Endodermal cell (in vitro differentiated cells): ENCODE data around the gene MYOC. TPM values are rescaled to one million over a fixed set of nuclear protein-coding genes. Genes with fewer than 3 reads are reported as not detected.

Experiments
- DNase-seq: peaks from one replicate; pipeline ENCODE4 v3.0.0-alpha.2; 2017
- H3K27ac ChIP-seq: 2 replicates; pipeline ENCODE4 v1.5.1; 2013; ENCODE audit warnings: mild to moderate bottlenecking, low read depth, low read length, moderate library complexity
- H3K27me3 ChIP-seq: 2 replicates; pipeline ENCODE4 v1.6.1; 2013; ENCODE audit warnings: mild to moderate bottlenecking, low read length, moderate library complexity; ENCODE audit not compliant: insufficient read depth, control insufficient read depth, poor library complexity, severe bottlenecking
- H3K36me3 ChIP-seq: 2 replicates; pipeline ENCODE4 v1.7.0; 2013; ENCODE audit warnings: mild to moderate bottlenecking, low read length, moderate library complexity; ENCODE audit not compliant: control insufficient read depth, insufficient read depth
- H3K4me1 ChIP-seq: one replicate; pipeline ENCODE4 v1.7.0; 2013; ENCODE audit warnings: low read length; ENCODE audit not compliant: control insufficient read depth, insufficient read depth
- H3K4me3 ChIP-seq: 2 replicates; pipeline ENCODE4 v1.5.1; 2013; ENCODE audit warnings: mild to moderate bottlenecking, low read length, moderate library complexity
- H3K9ac ChIP-seq: 2 replicates; pipeline ENCODE4 v1.6.1; 2013; ENCODE audit warnings: mild to moderate bottlenecking, low read length, moderate library complexity; ENCODE audit not compliant: poor library complexity, severe bottlenecking; ENCODE audit errors: extremely low read depth
- H3K9me3 ChIP-seq: 2 replicates; pipeline ENCODE4 v1.6.1; 2013; ENCODE audit warnings: mild to moderate bottlenecking, low read length, moderate library complexity; ENCODE audit not compliant: control insufficient read depth
- H3K27ac Mint-ChIP-seq: 2 replicates; pipeline ENCODE4 v1.8.0; 2020; ENCODE audit warnings: mixed read lengths
- H3K27me3 Mint-ChIP-seq: 2 replicates; pipeline ENCODE4 v1.8.0; 2021; ENCODE audit warnings: mild to moderate bottlenecking, mixed read lengths; ENCODE audit not compliant: insufficient read depth
- H3K36me3 Mint-ChIP-seq: 2 replicates; pipeline ENCODE4 v1.8.0; 2020; ENCODE audit warnings: low read depth, mixed read lengths
- H3K4me1 Mint-ChIP-seq: 2 replicates; pipeline ENCODE4 v1.8.0; 2020; ENCODE audit warnings: mixed read lengths
- H3K4me3 Mint-ChIP-seq: 2 replicates; pipeline ENCODE4 v1.8.0; 2020; ENCODE audit warnings: mild to moderate bottlenecking, moderate library complexity, mixed read lengths
- H3K9me3 Mint-ChIP-seq: 2 replicates; pipeline ENCODE4 v1.8.0; 2020; ENCODE audit warnings: mild to moderate bottlenecking, mixed read lengths
- CTCF ChIP-seq: fragments of 200-600 bp; sonication (generic); conservative IDR thresholded peaks from 2 replicates; pipeline ENCODE4 v1.5.0; 2021; ENCODE audit warnings: antibody characterized with exemption, mild to moderate bottlenecking
- WGBS, 2 experiments: methylation state at CpG; one replicate each; pipeline versions ENCODE4 v1.1.5 to v1.1.7; 2013; ENCODE audit warnings: missing lambda C conversion rate in 2 of 2, mixed read lengths in 1 of 2; ENCODE audit not compliant: insufficient coverage in 1 of 2, insufficient read length in 1 of 2; 5-methylcytosine and 5-hydroxymethylcytosine counted together
- total RNA-seq, 2 donors: library from RNA; stranded (reverse); fragmentation: NEBNext Ultra II Directional in 1 of 2; extraction: Animal tissue kit (Norgen Biotek cat#: 25700) in 1 of 2; gene quantifications; 2 replicates in 1 of 2; 3 replicates in 1 of 2; pipeline ENCODE4 v1.2.1, GENCODE V29; 2021

MYOC gene
- total RNA-seq, 2 donors from 2014 or later, result not detected

DNA sequence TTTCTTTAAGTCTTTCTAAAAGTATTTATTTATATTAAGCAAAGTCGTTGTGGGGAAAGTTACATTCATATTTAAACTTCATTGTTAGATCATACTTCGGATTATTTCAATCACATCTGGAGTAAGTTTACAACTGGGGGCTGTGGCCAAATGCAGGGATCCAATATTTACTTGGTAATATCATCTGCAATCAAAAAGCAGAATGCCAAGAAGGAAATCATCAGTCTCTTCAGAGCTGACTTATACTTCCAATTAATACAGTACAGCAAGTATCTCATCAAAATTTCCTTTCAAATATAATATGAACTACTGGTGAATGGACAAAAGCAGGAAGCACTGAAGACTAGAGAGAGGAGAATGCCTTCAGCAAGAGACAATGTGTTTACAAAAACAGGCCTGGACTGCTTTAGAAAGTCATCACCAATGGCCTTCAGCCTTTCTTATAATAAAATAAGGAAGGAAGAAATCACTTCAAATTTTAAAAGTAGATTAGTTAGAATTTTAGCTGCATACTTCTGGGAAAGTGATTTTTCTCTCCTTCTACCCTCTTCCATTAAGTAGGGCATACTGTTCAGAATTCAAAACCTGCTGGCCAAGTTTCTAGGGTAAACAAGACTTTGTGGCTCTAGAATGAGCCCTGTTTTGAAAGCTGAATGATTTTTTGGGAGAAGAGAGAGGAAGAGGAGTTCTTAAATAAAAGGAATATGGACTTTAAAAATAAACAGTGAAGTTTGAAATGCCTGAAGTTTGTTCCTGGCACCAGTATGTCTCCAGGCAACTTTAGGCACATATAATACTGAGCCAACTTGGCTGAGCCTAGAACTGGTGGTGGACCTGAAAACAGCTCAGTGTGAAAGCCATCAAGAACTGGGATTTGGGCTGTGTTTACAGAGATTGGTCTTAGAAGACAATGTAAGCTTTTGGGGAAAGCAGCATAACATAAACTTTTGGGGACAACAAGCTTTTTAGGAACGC lies 22.2 kb upstream of the MYOC start:
- peak; percentile 29 for DNase-seq
- no peaks in the 10 kb centered on the region for H3K9me3 Mint-ChIP-seq
- Histone ChIP-seq H3K9me3 (no peaks in the 10 kb centered on the region), H3K4me3 (no peak overlapping the region), H3K36me3 (no peaks in the 10 kb centered on the region), H3K27ac (no peak overlapping the region), H3K4me1 (no peaks in the 10 kb centered on the region), H3K27me3 (no peaks in the 10 kb centered on the region), H3K9ac (no peak overlapping the region)
- no peaks in the 10 kb centered on the region for H3K4me1 Mint-ChIP-seq
- H3K27me3 Mint-ChIP-seq, result peaks cover 16% of the 10 kb centered on the region
- 83 to 94% methylated on average over 2 to 3 of the region's 3 CpGs for WGBS, 2 experiments
- TF ChIP-seq CTCF, result no peak
- H3K36me3 Mint-ChIP-seq, result no peaks in the 10 kb centered on the region
- H3K27ac Mint-ChIP-seq, result no peak overlapping the region
- no peak overlapping the region for H3K4me3 Mint-ChIP-seq

GRCh38 chr1:171670739-171671138 lies 18.3 kb upstream of the MYOC start:
- H3K4me3 Mint-ChIP-seq, result no peak overlapping the region
- no peaks in the 10 kb centered on the region for H3K9me3 ChIP-seq
- H3K9ac ChIP-seq, result no peak overlapping the region
- H3K27ac ChIP-seq, result no peak overlapping the region
- no peaks in the 10 kb centered on the region for H3K9me3 Mint-ChIP-seq
- no peak for DNase-seq
- peaks cover 49% of the 10 kb centered on the region for H3K27me3 Mint-ChIP-seq
- H3K27ac Mint-ChIP-seq, result no peak overlapping the region
- no peaks in the 10 kb centered on the region for H3K36me3 Mint-ChIP-seq
- 96 to 99% methylated on average over 20 to 28 of the region's 28 CpGs for WGBS, 2 experiments
- H3K4me1 Mint-ChIP-seq, result no peaks in the 10 kb centered on the region
- no peak for TF ChIP-seq CTCF
- H3K4me1 ChIP-seq, result no peaks in the 10 kb centered on the region
- H3K36me3 ChIP-seq, result no peaks in the 10 kb centered on the region
- H3K4me3 ChIP-seq, result no peak overlapping the region
- H3K27me3 ChIP-seq, result peaks cover 14% of the 10 kb centered on the region

DNA sequence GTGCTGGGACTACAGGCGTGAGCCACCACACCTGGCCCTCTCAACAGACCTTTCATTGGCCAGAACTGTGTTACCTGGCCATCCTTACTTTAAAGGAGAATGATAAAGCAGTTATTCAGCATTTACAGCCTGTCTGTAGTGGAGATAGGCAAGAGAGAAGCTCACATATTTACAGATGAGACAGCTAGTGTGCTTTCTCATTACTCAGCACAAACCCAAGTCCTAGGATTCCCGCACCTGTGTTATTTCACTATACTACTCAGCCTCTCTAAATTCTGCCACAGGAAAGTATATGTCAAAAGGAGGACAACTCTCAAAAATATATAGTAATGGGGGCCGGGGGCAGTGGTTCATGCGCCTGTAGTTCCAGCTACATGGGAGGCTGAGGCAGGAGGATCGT lies 15.9 kb upstream of the MYOC start:
- Mint-ChIP-seq H3K27ac (no peak overlapping the region), H3K27me3 (peaks cover 57% of the 10 kb centered on the region), H3K4me3 (no peak overlapping the region), H3K9me3 (no peaks in the 10 kb centered on the region), H3K4me1 (peaks cover 10% of the 10 kb centered on the region), H3K36me3 (no peaks in the 10 kb centered on the region)
- Histone ChIP-seq H3K27me3 (peaks cover 14% of the 10 kb centered on the region), H3K36me3 (no peaks in the 10 kb centered on the region), H3K9ac (no peak overlapping the region), H3K27ac (no peak overlapping the region), H3K9me3 (no peaks in the 10 kb centered on the region), H3K4me3 (no peak overlapping the region), H3K4me1 (peaks cover 5% of the 10 kb centered on the region)
- 77 to 96% methylated on average over 4 to 5 of the region's 5 CpGs for WGBS, 2 experiments
- no peak for DNase-seq
- no peak for TF ChIP-seq CTCF
